ENCODE data around the gene FHOD3. TPM values are rescaled to one million over a fixed set of nuclear protein-coding genes. Genes with fewer than 3 reads are reported as not detected.

FHOD3 gene
- total RNA-seq, 1 donor from 2014 or later: 5.6 TPM

- intact Hi-C loops (cut with DNase I): no loop called here
- Histone ChIP-seq H3K4me3 (no peak overlapping the region), H3K27ac (no peak overlapping the region), H3K9me3 (no peaks in the 10 kb centered on the region), H3K36me3 (no peaks in the 10 kb centered on the region), H3K4me1 (no peaks in the 10 kb centered on the region), H3K27me3 (no peaks in the 10 kb centered on the region)
- DNase-seq (ENCODE audit: extremely low spot score in 2 of 2): peak in 1 of 2 donors; percentile 49
- TF ChIP-seq POLR2A (IDR thresholded peaks at IDR 0.05): no peak
- TF ChIP-seq CTCF (IDR thresholded peaks at IDR 0.05): no peak
- no peak for TF ChIP-seq POLR2AphosphoS5 (IDR thresholded peaks at IDR 0.05; ENCODE audit: insufficient read depth in 1 of 2, low read depth in 1 of 2)
These were observed 85.3 kb downstream of the FHOD3 start for GRCh38 chr18:36382854-36383253.

GRCh38 chr18:36386150-36386920 is 88.8 kb downstream of the FHOD3 start:
- no peaks in the 10 kb centered on the region for H3K36me3 ChIP-seq
- H3K4me3 ChIP-seq: no peak overlapping the region
- intact Hi-C loops (cut with DNase I): no loop called here
- no peaks in the 10 kb centered on the region for H3K4me1 ChIP-seq
- DNase-seq (ENCODE audit: extremely low spot score in 2 of 2): peak in 1 of 2 donors; percentile 60
- TF ChIP-seq POLR2AphosphoS5 (IDR thresholded peaks at IDR 0.05; ENCODE audit: insufficient read depth in 1 of 2, low read depth in 1 of 2) (no peak), CTCF (IDR thresholded peaks at IDR 0.05) (no peak), POLR2A (IDR thresholded peaks at IDR 0.05) (no peak)
- H3K27ac ChIP-seq: no peak overlapping the region
- H3K9me3 ChIP-seq: no peaks in the 10 kb centered on the region
- no peaks in the 10 kb centered on the region for H3K27me3 ChIP-seq

GRCh38 chr18:36387310-36387709 is 89.8 kb downstream of the FHOD3 start:
- Histone ChIP-seq H3K36me3 (no peaks in the 10 kb centered on the region), H3K9me3 (no peaks in the 10 kb centered on the region), H3K4me3 (no peak overlapping the region), H3K27me3 (no peaks in the 10 kb centered on the region), H3K4me1 (no peaks in the 10 kb centered on the region), H3K27ac (no peak overlapping the region)
- TF ChIP-seq POLR2AphosphoS5 (IDR thresholded peaks at IDR 0.05; ENCODE audit: insufficient read depth in 1 of 2, low read depth in 1 of 2) (no peak), POLR2A (IDR thresholded peaks at IDR 0.05) (no peak), CTCF (IDR thresholded peaks at IDR 0.05) (no peak)
- intact Hi-C loops (cut with DNase I): no loop called here
- DNase-seq (ENCODE audit: extremely low spot score in 2 of 2): no peak

GRCh38 chr18:36388310-36388709 is 90.8 kb downstream of the FHOD3 start:
- intact Hi-C loops (cut with DNase I): no loop called here
- TF ChIP-seq CTCF (IDR thresholded peaks at IDR 0.05) (no peak), POLR2AphosphoS5 (IDR thresholded peaks at IDR 0.05; ENCODE audit: insufficient read depth in 1 of 2, low read depth in 1 of 2) (no peak), POLR2A (IDR thresholded peaks at IDR 0.05) (no peak)
- Histone ChIP-seq H3K27me3 (no peaks in the 10 kb centered on the region), H3K4me1 (no peaks in the 10 kb centered on the region), H3K4me3 (no peak overlapping the region), H3K9me3 (no peaks in the 10 kb centered on the region), H3K27ac (no peak overlapping the region), H3K36me3 (no peaks in the 10 kb centered on the region)
- peak in 1 of 2 donors; percentile 49 for DNase-seq (ENCODE audit: extremely low spot score in 2 of 2)

GRCh38 chr18:36389027-36389426 is 91.5 kb downstream of the FHOD3 start:
- intact Hi-C loops (cut with DNase I): no loop called here
- H3K36me3 ChIP-seq: no peaks in the 10 kb centered on the region
- H3K4me3 ChIP-seq: no peak overlapping the region
- no peaks in the 10 kb centered on the region for H3K9me3 ChIP-seq
- no peaks in the 10 kb centered on the region for H3K4me1 ChIP-seq
- no peaks in the 10 kb centered on the region for H3K27me3 ChIP-seq
- DNase-seq (ENCODE audit: extremely low spot score in 2 of 2): no peak
- no peak for TF ChIP-seq CTCF (IDR thresholded peaks at IDR 0.05)
- no peak for TF ChIP-seq POLR2A (IDR thresholded peaks at IDR 0.05)
- TF ChIP-seq POLR2AphosphoS5 (IDR thresholded peaks at IDR 0.05; ENCODE audit: insufficient read depth in 1 of 2, low read depth in 1 of 2): no peak
- no peak overlapping the region for H3K27ac ChIP-seq
